Adipose tissue (tissue), 3 donors: ENCODE data around the gene NEDD4L. TPM values are rescaled to one million over a fixed set of nuclear protein-coding genes. Genes with fewer than 3 reads are reported as not detected.

Experiments
- H3K27ac ChIP-seq: one replicate; pipeline ENCODE4 v1.5.1; 2013; ENCODE audit warnings: low read depth, low read length
- WGBS, 3 donors: extraction: QIAGEN DNeasy Blood & Tissue Kit; methylation state at CpG; one replicate each; pipeline ENCODE4 v1.1.7; 2013; 5-methylcytosine and 5-hydroxymethylcytosine counted together
- polyA plus RNA-seq, 3 donors: library from polyadenylated mRNA; stranded (reverse); fragments of 200-250 nt; gene quantifications; one replicate each; pipeline ENCODE4 v1.2.3, GENCODE V29; 2013
- donor health status: healthy with polysubstance abuse.
- donor health status: Bipolar disorder and iron deficiency.
- donor health status: healthy.

NEDD4L gene
- polyA plus RNA-seq, 3 donors: 12.7 to 77.3 (median 23.7) TPM

DNA sequence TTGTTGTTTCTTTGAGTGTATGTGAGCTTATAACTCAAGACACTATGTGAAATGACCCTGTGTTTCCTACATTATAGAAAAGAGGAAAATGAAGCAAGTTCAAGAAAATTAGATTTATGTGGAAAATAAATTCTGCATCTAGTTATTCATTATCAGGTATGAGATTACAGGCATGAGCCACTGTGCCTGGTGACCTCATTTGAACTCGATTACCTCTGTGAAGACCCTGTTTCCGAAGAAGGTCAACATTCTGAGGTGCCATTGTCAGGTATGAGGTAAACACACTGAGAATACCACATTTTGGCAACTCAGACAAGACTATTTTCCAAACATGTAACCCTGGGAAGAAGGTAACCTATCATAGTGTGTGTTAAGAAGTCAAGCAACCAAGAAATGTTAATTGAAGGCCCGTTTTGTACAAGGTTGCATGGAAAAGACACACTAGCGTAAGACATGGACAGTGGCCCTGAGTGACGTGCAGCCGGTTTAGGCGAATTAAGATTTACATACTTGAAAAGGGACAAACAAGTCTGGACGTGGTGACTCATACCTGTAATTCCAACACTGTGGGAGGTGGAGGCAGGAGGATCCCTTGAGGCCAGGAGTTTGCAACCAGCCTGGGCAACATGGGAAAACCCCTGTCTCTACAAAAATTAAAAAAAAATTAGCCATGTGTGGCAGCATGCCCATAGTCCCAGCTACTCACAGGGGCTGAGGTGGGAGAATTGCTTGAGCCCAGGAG lies 186.6 kb downstream of the NEDD4L start:
- H3K27ac ChIP-seq: no peak overlapping the region
- WGBS, 3 donors: 37 to 90% (median 87%) methylated on average over 8 of the region's 8 CpGs

GRCh38 chr18:58231930-58232329 lies 187.9 kb downstream of the NEDD4L start:
- WGBS, 3 donors: 21 to 81% (median 70%) methylated on average over 2 of the region's 2 CpGs
- H3K27ac ChIP-seq: no peak overlapping the region

DNA sequence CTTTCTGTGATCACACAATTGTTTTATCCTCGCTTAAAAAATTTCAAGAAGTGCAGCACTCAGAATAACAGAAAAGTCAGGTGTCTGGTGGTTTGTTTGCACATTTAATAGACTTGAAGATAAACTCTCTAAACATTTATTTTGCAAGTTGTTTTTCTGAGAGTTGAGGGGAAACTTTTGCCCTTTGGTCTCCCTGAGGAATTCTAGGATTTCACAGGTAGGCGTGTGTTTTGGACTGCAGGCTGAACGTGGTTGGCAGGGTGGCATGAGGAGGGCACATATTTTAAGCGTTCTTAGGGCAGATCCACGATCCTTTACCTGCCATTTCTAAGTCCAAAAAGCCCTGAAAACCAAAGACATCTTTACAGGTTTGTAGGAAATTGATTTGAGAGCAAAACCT lies 188.6 kb downstream of the NEDD4L start:
- WGBS, 3 donors: 33 to 85% (median 83%) methylated on average over 5 of the region's 5 CpGs
- H3K27ac ChIP-seq: no peak overlapping the region

- no peak overlapping the region for H3K27ac ChIP-seq
- 72 to 97% (median 73%) methylated on average over 2 of the region's 2 CpGs for WGBS, 3 donors
Measured at GRCh38 chr18:58234359-58234741, 190.3 kb downstream of the NEDD4L start.

- WGBS, 3 donors: 37 to 89% (median 85%) methylated on average over 9 of the region's 9 CpGs
- no peak overlapping the region for H3K27ac ChIP-seq
Measured at GRCh38 chr18:58235001-58235436, 191.0 kb downstream of the NEDD4L start.

DNA sequence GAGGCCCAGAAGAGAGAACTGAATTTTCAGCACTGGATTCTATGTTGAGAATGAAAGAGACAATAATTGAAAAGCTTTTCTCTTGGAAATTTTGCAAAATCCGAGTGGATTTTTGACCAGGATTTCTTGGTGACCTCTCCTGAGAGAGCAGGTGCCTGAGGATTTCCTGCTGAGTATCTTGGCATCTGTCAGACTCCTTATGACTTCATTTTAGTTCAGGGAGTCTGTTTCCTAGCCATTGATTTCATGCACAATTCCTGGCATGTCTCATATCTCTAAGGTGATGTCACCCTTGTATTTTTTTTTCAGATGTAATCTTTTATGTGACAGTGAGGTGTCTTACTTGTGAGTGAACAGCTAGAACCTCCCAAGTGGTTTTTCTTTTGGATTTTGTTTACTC lies 195.9 kb downstream of the NEDD4L start:
- no peak overlapping the region for H3K27ac ChIP-seq
- WGBS, 3 donors: 52 to 74% (median 54%) methylated on average over 1 of the region's 1 CpG

- 91 to 93% (median 91%) methylated on average over 6 of the region's 6 CpGs for WGBS, 3 donors
Measured at GRCh38 chr18:58241026-58241679, 197.1 kb downstream of the NEDD4L start.

GRCh38 chr18:58241877-58242276 lies 197.9 kb downstream of the NEDD4L start:
- H3K27ac ChIP-seq: no peak overlapping the region
- WGBS, 3 donors: 30 to 61% (median 61%) methylated on average over 6 of the region's 6 CpGs

More at GRCh38 chr18:58241026-58241679, 197.1 kb downstream of the NEDD4L start:
- H3K27ac ChIP-seq: no peak overlapping the region

- 93 to 96% (median 94%) methylated on average over 12 of the region's 12 CpGs for WGBS, 3 donors
- no peak overlapping the region for H3K27ac ChIP-seq
Measured at GRCh38 chr18:58242435-58242834, 198.4 kb downstream of the NEDD4L start.

DNA sequence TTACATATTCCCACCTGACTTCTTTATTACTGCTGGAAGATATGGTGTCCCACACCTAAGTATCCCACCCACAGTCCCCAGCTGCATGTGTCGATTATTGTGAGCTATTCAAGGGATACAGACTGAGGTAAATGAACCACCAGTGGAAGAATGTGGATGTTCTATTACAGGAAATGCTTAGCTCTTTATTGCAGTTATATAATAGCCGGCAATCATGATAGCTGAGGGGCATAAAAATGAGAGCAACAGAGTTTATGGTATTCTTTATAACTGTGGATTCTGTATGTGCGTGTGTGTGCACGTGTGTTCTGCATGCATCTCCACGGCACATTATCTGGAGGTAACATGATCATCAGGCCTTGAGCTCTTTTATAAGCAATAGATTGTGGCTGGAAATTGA lies 198.9 kb downstream of the NEDD4L start:
- WGBS, 3 donors: 89 to 92% (median 90%) methylated on average over 5 of the region's 5 CpGs
- no peak overlapping the region for H3K27ac ChIP-seq

DNA sequence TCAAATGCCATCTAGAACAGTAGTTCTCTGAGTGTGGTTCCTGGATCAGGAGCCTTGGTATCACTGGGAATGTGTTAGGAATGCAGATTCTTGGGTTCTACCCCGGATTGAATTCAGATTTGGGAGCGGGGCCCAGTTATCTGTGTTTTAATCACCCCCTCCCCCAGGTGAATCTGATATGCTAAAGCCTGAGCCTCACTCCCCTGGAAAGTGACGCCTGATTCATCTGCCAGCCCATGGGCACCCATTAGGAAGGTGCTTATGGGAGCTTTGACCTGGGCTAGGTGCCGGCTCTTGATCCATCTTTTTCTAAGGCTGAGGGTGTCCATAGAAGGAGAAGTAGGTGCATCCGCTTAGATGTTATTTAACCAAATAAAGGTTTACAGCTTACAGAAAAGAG lies 199.4 kb downstream of the NEDD4L start:
- WGBS, 3 donors: 92 to 98% (median 94%) methylated on average over 5 of the region's 5 CpGs
- no peak overlapping the region for H3K27ac ChIP-seq

GRCh38 chr18:58247363-58247834 lies 203.4 kb downstream of the NEDD4L start:
- no peak overlapping the region for H3K27ac ChIP-seq
- WGBS, 3 donors: 35 to 46% (median 39%) methylated on average over 19 to 20 of the region's 20 CpGs

- H3K27ac ChIP-seq: no peak overlapping the region
- WGBS, 3 donors: 83 to 90% (median 83%) methylated on average over 1 of the region's 1 CpG
Measured at GRCh38 chr18:58249712-58250111, 205.7 kb downstream of the NEDD4L start.

DNA sequence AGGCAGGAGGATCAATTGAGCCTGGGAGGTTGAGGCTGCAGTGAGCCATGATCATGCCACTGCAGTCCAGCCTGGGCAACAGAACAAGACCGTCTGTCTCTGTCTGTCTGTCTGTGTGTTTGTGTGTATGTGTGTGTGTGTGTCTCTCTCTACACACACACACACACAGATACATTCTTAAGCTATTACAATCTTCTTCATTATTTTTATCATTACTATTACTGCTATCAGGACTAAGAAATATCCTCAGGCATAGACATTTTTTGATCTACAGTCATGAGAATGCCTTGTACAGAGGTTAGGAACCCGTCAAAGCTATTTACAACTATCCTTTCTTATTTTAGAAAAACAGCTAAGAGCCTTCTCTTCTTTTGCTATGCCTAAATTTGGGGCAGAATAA lies 207.4 kb downstream of the NEDD4L start:
- 88 to 92% (median 89%) methylated on average over 2 of the region's 2 CpGs for WGBS, 3 donors
- H3K27ac ChIP-seq: no peak overlapping the region

- no peak overlapping the region for H3K27ac ChIP-seq
- 79 to 83% (median 81%) methylated on average over 6 of the region's 6 CpGs for WGBS, 3 donors
Measured at GRCh38 chr18:58252166-58252565, 208.1 kb downstream of the NEDD4L start.

DNA sequence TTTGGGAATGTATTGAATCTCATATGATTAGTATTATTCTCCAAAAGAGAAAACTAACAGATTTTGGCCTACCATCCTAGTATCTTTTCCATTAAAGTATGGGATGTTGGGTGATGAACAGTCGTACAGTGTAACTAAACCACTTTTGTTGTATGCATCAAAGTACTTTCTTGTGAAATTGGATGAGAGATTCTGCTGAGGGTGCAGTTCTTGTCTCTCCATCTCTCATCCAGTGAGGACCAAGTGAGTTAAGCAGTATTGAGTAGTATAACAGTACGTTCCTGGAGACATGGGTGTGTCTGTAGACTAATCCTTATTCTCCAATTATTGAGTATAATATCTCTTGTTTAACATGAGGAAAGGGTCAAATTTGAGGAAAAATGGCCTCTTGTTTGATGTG lies 209.3 kb downstream of the NEDD4L start:
- WGBS, 3 donors: 96 to 97% (median 96%) methylated on average over 2 of the region's 2 CpGs
- no peak overlapping the region for H3K27ac ChIP-seq

DNA sequence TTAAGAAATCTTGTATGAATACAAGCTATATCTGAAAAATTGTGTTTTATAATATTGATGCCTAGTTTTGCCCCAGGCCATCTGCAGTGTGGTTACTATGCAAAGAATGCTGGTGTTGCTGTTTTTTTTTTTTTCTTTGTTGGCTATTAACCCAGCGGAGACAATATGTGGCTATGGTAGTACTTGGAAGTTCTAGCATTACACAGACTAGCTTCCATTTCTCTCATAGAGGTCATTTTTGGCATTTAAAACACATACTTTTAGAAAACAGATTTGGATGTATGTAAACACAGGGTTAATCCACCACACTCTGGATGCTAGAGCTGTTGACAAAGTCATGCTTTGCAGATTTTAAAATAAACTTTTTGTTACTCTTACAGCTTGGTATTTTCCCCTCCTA lies 209.8 kb downstream of the NEDD4L start:
- whole genome bisulfite sequencing, 3 donors: 78 to 100% (median 96%) methylated on average over 1 of the region's 1 CpG
- no peak overlapping the region for H3K27ac ChIP-seq

DNA sequence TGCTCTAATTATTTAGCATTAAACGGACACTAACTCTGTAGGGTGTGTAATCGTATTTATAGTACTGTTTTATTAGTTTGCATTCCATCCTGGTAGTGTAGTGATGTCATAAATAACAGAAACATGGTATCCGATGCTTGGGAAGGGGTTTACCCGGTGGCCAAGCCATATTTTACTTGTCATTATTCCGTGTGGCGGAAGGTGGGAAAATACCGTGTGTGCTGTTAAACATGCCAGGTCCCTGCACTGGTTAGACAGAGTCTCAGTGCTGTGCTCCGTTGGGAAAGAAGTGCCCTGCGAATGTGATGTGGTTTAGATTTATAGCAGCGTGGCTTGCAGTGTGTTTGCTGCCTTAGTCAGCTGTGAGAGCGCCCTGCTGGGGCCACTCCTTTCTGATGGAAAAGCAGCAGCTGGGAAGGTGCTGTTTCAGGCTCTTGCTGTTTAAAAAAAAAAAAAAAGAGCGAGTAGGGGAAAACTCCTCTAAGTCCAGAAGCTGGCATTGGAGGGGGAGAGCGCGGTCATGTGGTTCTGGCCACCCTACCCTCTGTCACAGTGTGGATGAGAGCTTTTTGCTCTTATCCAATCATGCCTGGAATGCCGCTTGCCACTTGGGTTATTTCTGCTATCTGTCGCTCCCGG lies 211.0 kb downstream of the NEDD4L start:
- no peak overlapping the region for H3K27ac ChIP-seq
- WGBS, 3 donors: 41 to 92% (median 87%) methylated on average over 16 to 17 of the region's 17 CpGs

DNA sequence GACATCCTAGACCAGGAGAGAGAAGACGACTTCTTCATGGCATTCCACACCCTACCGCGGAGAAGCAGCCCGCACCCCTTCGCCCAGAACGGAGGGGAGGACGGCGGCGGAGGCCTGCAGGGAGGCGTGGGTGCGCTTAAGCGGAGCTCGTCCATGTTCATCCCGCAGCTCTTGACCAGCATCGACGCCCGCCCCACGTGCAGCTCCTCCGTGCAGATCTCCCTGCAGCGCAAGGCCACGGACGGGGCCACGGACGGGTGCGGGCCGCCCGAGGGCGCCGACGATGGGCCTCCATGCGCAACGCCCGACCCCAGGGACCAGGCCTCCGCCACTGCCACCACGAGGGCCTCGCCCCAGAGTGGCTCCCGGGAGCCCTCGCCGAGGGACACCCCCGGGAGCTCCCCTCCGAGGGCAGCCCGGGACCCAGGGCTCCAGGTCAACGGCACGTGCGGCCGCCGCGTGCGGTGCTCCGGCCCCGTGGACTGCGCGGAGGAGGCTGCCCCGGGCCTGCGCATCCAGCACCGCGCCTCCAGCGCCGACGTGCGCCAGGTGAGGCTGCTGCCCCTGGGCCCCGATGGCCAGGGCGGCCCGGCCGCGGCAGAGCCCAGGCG lies 211.8 kb downstream of the NEDD4L start:
- no peak overlapping the region for H3K27ac ChIP-seq
- 95 to 98% (median 96%) methylated on average over 63 to 67 of the region's 67 CpGs for WGBS, 3 donors
